Measurements from ENCODE around the gene ALKBH5. TPM values are rescaled to one million over a fixed set of nuclear protein-coding genes. Genes with fewer than 3 reads are reported as not detected.

Gene ALKBH5
- total and polyA plus RNA-seq, 10 of the 15 experiments (the other 5 are each of a cell fraction or from before 2014, with no cell fraction given), result 13.7 to 99.9 (median 52.4) TPM

DNA sequence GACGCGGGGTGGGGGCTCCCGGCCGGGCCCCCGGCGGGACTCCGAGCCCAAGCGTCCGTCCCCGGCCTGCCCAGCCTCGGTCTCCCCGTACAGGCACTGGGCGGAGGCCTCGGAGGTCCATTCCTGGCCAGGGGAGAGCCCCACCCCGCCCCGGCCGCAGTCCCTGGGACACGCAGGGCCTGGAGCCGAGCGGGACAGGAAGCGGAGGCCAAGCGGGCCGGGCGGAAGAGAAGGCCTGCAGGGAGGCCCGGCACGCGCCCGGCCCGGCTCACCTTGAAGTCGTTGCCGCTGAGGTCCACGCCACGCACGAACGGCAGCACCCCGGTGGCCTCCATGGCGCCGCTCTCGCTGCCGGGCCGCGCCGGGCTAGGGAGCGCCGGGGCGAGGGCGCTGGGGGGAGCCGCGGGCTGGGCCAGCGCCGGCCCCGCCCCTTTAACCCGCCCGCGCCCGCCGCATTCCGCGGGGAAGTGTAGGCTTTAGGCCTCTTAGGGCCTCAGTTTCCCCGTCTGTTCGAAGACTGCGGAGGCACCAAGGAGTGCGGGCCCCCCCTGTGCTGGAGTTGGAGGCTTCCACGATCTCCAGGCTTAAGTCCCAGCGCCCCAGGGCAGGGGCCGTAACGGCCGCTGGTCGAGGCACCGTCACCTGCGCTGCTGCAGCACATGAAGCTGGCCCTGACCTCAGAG lies 74.9 kb downstream of the ALKBH5 start, which contains the start of gene FLII (continued):
- TF ChIP-seq, protein P1, sequence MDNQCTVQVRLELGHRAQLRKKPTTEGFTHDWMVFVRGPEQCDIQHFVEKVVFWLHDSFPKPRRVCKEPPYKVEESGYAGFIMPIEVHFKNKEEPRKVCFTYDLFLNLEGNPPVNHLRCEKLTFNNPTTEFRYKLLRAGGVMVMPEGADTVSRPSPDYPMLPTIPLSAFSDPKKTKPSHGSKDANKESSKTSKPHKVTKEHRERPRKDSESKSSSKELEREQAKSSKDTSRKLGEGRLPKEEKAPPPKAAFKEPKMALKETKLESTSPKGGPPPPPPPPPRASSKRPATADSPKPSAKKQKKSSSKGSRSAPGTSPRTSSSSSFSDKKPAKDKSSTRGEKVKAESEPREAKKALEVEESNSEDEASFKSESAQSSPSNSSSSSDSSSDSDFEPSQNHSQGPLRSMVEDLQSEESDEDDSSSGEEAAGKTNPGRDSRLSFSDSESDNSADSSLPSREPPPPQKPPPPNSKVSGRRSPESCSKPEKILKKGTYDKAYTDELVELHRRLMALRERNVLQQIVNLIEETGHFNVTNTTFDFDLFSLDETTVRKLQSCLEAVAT (IDR thresholded peaks at IDR 0.05), result no peak
- TF ChIP-seq RFX5 (IDR thresholded peaks at IDR 0.05; ENCODE audit: low read depth, low read length), result no peak
- TF ChIP-seq, protein P2, sequence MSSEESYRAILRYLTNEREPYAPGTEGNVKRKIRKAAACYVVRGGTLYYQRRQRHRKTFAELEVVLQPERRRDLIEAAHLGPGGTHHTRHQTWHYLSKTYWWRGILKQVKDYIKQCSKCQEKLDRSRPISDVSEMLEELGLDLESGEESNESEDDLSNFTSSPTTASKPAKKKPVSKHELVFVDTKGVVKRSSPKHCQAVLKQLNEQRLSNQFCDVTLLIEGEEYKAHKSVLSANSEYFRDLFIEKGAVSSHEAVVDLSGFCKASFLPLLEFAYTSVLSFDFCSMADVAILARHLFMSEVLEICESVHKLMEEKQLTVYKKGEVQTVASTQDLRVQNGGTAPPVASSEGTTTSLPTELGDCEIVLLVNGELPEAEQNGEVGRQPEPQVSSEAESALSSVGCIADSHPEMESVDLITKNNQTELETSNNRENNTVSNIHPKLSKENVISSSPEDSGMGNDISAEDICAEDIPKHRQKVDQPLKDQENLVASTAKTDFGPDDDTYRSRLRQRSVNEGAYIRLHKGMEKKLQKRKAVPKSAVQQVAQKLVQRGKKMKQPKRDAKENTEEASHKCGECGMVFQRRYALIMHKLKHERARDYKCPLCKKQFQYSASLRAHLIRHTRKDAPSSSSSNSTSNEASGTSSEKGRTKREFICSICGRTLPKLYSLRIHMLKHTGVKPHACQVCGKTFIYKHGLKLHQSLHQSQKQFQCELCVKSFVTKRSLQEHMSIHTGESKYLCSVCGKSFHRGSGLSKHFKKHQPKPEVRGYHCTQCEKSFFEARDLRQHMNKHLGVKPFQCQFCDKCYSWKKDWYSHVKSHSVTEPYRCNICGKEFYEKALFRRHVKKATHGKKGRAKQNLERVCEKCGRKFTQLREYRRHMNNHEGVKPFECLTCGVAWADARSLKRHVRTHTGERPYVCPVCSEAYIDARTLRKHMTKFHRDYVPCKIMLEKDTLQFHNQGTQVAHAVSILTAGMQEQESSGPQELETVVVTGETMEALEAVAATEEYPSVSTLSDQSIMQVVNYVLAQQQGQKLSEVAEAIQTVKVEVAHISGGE (CRISPR knock-in tag; IDR thresholded peaks at IDR 0.05), result no peak
- no peak for TF ChIP-seq SREBF1 (IDR thresholded peaks at IDR 0.05; ENCODE audit: low read length)
- no peak for TF ChIP-seq FOXK2 (IDR thresholded peaks at IDR 0.05)
- TF ChIP-seq EED (IDR thresholded peaks at IDR 0.05; ENCODE audit: low read depth), result no peak
- TF ChIP-seq IRF4 (IDR thresholded peaks at IDR 0.05; ENCODE audit: low read depth, low read length), result no peak
- TF ChIP-seq RBBP5 (conservative IDR thresholded peaks at IDR 0.05), result no peak
- TF ChIP-seq, protein P3, sequence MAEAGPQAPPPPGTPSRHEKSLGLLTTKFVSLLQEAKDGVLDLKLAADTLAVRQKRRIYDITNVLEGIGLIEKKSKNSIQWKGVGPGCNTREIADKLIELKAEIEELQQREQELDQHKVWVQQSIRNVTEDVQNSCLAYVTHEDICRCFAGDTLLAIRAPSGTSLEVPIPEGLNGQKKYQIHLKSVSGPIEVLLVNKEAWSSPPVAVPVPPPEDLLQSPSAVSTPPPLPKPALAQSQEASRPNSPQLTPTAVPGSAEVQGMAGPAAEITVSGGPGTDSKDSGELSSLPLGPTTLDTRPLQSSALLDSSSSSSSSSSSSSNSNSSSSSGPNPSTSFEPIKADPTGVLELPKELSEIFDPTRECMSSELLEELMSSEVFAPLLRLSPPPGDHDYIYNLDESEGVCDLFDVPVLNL (IDR thresholded peaks at IDR 0.05; ENCODE audit: low read depth, low read length), result no peak
- TF ChIP-seq, protein P4, sequence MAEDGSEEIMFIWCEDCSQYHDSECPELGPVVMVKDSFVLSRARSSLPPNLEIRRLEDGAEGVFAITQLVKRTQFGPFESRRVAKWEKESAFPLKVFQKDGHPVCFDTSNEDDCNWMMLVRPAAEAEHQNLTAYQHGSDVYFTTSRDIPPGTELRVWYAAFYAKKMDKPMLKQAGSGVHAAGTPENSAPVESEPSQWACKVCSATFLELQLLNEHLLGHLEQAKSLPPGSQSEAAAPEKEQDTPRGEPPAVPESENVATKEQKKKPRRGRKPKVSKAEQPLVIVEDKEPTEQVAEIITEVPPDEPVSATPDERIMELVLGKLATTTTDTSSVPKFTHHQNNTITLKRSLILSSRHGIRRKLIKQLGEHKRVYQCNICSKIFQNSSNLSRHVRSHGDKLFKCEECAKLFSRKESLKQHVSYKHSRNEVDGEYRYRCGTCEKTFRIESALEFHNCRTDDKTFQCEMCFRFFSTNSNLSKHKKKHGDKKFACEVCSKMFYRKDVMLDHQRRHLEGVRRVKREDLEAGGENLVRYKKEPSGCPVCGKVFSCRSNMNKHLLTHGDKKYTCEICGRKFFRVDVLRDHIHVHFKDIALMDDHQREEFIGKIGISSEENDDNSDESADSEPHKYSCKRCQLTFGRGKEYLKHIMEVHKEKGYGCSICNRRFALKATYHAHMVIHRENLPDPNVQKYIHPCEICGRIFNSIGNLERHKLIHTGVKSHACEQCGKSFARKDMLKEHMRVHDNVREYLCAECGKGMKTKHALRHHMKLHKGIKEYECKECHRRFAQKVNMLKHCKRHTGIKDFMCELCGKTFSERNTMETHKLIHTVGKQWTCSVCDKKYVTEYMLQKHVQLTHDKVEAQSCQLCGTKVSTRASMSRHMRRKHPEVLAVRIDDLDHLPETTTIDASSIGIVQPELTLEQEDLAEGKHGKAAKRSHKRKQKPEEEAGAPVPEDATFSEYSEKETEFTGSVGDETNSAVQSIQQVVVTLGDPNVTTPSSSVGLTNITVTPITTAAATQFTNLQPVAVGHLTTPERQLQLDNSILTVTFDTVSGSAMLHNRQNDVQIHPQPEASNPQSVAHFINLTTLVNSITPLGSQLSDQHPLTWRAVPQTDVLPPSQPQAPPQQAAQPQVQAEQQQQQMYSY (CRISPR knock-in tag; IDR thresholded peaks at IDR 0.05), result no peak
- no peak for TF ChIP-seq CHD4 (IDR thresholded peaks at IDR 0.05)
- TF ChIP-seq, protein P5, sequence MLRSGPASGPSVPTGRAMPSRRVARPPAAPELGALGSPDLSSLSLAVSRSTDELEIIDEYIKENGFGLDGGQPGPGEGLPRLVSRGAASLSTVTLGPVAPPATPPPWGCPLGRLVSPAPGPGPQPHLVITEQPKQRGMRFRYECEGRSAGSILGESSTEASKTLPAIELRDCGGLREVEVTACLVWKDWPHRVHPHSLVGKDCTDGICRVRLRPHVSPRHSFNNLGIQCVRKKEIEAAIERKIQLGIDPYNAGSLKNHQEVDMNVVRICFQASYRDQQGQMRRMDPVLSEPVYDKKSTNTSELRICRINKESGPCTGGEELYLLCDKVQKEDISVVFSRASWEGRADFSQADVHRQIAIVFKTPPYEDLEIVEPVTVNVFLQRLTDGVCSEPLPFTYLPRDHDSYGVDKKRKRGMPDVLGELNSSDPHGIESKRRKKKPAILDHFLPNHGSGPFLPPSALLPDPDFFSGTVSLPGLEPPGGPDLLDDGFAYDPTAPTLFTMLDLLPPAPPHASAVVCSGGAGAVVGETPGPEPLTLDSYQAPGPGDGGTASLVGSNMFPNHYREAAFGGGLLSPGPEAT (IDR thresholded peaks at IDR 0.05; ENCODE audit: low read depth), result no peak
- TF ChIP-seq, protein P6, sequence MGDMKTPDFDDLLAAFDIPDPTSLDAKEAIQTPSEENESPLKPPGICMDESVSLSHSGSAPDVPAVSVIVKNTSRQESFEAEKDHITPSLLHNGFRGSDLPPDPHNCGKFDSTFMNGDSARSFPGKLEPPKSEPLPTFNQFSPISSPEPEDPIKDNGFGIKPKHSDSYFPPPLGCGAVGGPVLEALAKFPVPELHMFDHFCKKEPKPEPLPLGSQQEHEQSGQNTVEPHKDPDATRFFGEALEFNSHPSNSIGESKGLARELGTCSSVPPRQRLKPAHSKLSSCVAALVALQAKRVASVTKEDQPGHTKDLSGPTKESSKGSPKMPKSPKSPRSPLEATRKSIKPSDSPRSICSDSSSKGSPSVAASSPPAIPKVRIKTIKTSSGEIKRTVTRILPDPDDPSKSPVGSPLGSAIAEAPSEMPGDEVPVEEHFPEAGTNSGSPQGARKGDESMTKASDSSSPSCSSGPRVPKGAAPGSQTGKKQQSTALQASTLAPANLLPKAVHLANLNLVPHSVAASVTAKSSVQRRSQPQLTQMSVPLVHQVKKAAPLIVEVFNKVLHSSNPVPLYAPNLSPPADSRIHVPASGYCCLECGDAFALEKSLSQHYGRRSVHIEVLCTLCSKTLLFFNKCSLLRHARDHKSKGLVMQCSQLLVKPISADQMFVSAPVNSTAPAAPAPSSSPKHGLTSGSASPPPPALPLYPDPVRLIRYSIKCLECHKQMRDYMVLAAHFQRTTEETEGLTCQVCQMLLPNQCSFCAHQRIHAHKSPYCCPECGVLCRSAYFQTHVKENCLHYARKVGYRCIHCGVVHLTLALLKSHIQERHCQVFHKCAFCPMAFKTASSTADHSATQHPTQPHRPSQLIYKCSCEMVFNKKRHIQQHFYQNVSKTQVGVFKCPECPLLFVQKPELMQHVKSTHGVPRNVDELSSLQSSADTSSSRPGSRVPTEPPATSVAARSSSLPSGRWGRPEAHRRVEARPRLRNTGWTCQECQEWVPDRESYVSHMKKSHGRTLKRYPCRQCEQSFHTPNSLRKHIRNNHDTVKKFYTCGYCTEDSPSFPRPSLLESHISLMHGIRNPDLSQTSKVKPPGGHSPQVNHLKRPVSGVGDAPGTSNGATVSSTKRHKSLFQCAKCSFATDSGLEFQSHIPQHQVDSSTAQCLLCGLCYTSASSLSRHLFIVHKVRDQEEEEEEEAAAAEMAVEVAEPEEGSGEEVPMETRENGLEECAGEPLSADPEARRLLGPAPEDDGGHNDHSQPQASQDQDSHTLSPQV (IDR thresholded peaks at IDR 0.05), result peak; percentile 29; the same call in 1 of the 2 replicates
- no peak for TF ChIP-seq ZNF217 (IDR thresholded peaks at IDR 0.05)

Data from GM12878 (cell line).